ENCODE results near the gene AHCYL2. TPM values are rescaled to one million over a fixed set of nuclear protein-coding genes. Genes with fewer than 3 reads are reported as not detected.

The AHCYL2 gene
- total and polyA plus RNA-seq, 2 of the 8 experiments (the other 6 are each of a cell fraction or from before 2014, with no cell fraction given): 20.7 to 25.4 TPM

DNA sequence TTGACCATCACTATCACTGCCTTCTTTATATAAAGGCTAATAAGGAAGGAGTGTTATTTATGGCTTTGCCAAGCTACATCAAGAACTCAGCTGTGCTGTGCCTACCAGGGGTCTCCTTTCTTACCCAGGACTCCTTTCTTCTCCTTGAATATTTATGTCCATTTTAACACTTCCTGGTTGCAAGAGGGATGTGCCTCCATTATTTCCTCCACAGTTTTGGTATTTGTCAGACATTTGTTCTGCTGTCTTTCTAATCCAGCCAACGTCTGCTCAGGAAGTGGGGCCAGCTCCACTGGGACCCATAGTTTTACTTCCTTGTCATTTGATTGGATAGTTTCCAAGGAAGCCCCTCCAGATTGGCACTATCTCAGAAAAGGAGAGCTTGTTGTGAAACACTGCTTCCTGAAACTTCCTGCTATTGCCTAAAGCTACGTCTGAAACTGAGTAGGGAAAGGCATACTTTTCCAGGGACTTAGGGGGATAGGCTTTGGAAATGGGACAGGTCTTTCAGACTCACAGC, 202.8 kb downstream of the AHCYL2 start:
- Histone ChIP-seq H2BK120ac (replicated peaks; ENCODE audit: low read depth, low read length) (no peak overlapping the region), H3K4me2 (ENCODE audit: insufficient read depth in 1 of 2, low read depth in 2 of 2, low read length in 2 of 2) (no peak overlapping the region), H3K18ac (ENCODE audit: extremely low read depth, low read length) (no peak overlapping the region), H2BK15ac (ENCODE audit: low read length) (no peak overlapping the region), H3K79me2 (ENCODE audit: control insufficient read depth in 1 of 2, insufficient read depth in 2 of 2, low read length in 2 of 2) (no peaks in the 10 kb centered on the region), H3K4me1 (replicated peaks in 1 of 4; ENCODE audit: control insufficient read depth in 3 of 4, insufficient read depth in 4 of 4, low read length in 3 of 4) (no peaks in the 10 kb centered on the region), H3K36me3 (ENCODE audit: control insufficient read depth in 2 of 4, insufficient read depth in 4 of 4, low read length in 3 of 4) (peaks cover 0 to 19% (median 8%) of the 10 kb centered on the region in 4 experiments; a peak in 5 of 8 replicates), H2AFZ (ENCODE audit: low read length) (no peak overlapping the region), H4K20me1 (replicated peaks in 1 of 2; ENCODE audit: control insufficient read depth in 1 of 2, insufficient read depth in 2 of 2, low read length in 2 of 2) (no peaks in the 10 kb centered on the region), H2BK20ac (ENCODE audit: low read length) (no peak overlapping the region), H3K23ac (ENCODE audit: insufficient read length) (no peak overlapping the region), H4K5ac (ENCODE audit: insufficient read length, low read depth, low read length) (no peak overlapping the region), H3K27ac (ENCODE audit: low read depth, low read length) (no peak overlapping the region), H3K27me3 (replicated peaks in 1 of 4; ENCODE audit: control insufficient read depth in 3 of 4, extremely low read depth in 1 of 4, insufficient read depth in 3 of 4, low read length in 3 of 4) (0 out of 7 replicates have a peak, but pooled peaks cover 0 to under 1% (median 0%) of the 10 kb centered on the region in 4 experiments), H3K14ac (ENCODE audit: insufficient read length) (no peak overlapping the region), H3K4me3 (ENCODE audit: extremely low read depth in 1 of 4, insufficient read depth in 2 of 4, low read depth in 3 of 4, low read length in 4 of 4) (no peak overlapping the region), H2BK12ac (ENCODE audit: low read depth, low read length) (no peak overlapping the region), H3K79me1 (ENCODE audit: low read depth, low read length) (no peaks in the 10 kb centered on the region; the same call in 1 of the 2 replicates), H3K9ac (replicated peaks in 1 of 4; ENCODE audit: extremely low read depth in 1 of 4, low read depth in 3 of 4, low read length in 3 of 4) (no peak overlapping the region), H4K91ac (replicated peaks; ENCODE audit: insufficient read length, low read length) (no peak overlapping the region), H2BK5ac (ENCODE audit: low read depth, low read length) (no peak overlapping the region), H2AK5ac (ENCODE audit: low read depth, low read length) (no peak overlapping the region), H3K4ac (replicated peaks; ENCODE audit: insufficient read length, low read depth, low read length) (no peak overlapping the region), H3K56ac (replicated peaks; ENCODE audit: insufficient read length, low read depth, low read length) (no peak overlapping the region), H3K23me2 (ENCODE audit: low read depth, low read length) (no peaks in the 10 kb centered on the region), H3K9me3 (ENCODE audit: insufficient read depth in 2 of 2, low read depth in 1 of 2, low read length in 1 of 2) (no peaks in the 10 kb centered on the region), H4K8ac (ENCODE audit: extremely low read depth, insufficient read depth, low read length) (no peak overlapping the region)
- no peak for DNase-seq (ENCODE audit: low read depth in 1 of 2, low spot score in 2 of 2)
- no peak for FAIRE-seq
- 91% methylated on average over 2 of the region's 2 CpGs; no CpG with 5 or more reads in 1 of the 2 experiments for WGBS, 2 experiments (ENCODE audit: extremely low coverage in 1 of 2, insufficient coverage in 1 of 2, insufficient read length in 1 of 2, insufficient replicate concordance in 2 of 2, low coverage in 1 of 2, low lambda C conversion rate in 2 of 2, missing lambda C conversion rate in 1 of 2)
- ChIA-PET CTCF (ENCODE audit: partially characterized antibody) (interaction anchor here (1.1 to 1.6 kb wide), 2 partner anchors 39 to 50 kb away, joined by 4 to 6 read pairs; no protein-coding TSS in a partner anchor), POLR2A (ENCODE audit: partially characterized antibody) (interaction anchor here (0.9 to 1.0 kb wide), 2 partner anchors 8 to 23 kb away, joined by 3 read pairs; no protein-coding TSS in a partner anchor)
- TF ChIP-seq CREB1 (IDR thresholded peaks at IDR 0.05): no peak
- no peak for TF ChIP-seq CBX5 (IDR thresholded peaks at IDR 0.05; ENCODE audit: low read depth, low read length)
- TF ChIP-seq JUN (IDR thresholded peaks at IDR 0.05; ENCODE audit: low read depth, low read length): no peak
- TF ChIP-seq MAFK (IDR thresholded peaks at IDR 0.05; ENCODE audit: low read depth, low read length): no peak
- TF ChIP-seq BRCA1 (IDR thresholded peaks at IDR 0.05; ENCODE audit: low read depth, low read length): no peak
- TF ChIP-seq POLR2A (IDR thresholded peaks at IDR 0.05; ENCODE audit: control extremely low read depth in 1 of 2, low read depth in 2 of 2, low read length in 2 of 2): no peak
- TF ChIP-seq JUND (IDR thresholded peaks at IDR 0.05; ENCODE audit: low read length): no peak
- TF ChIP-seq GTF2F1 (IDR thresholded peaks at IDR 0.05; ENCODE audit: borderline replicate concordance, low read depth, low read length): no peak
- TF ChIP-seq SP1 (IDR thresholded peaks at IDR 0.05; ENCODE audit: low read depth, low read length): no peak
- TF ChIP-seq TAF1 (IDR thresholded peaks at IDR 0.05; ENCODE audit: low read depth, low read length): no peak
- TF ChIP-seq BACH1 (IDR thresholded peaks at IDR 0.05; ENCODE audit: low read length): no peak
- TF ChIP-seq CHD2 (IDR thresholded peaks at IDR 0.05; ENCODE audit: low read length): no peak
- TF ChIP-seq KDM4A (IDR thresholded peaks at IDR 0.05; ENCODE audit: low read depth, low read length, severe bottlenecking): no peak
- no peak for TF ChIP-seq USF2 (IDR thresholded peaks at IDR 0.05; ENCODE audit: low read length)
- no peak for TF ChIP-seq SUZ12 (IDR thresholded peaks at IDR 0.05; ENCODE audit: low read length)
